Measurements from ENCODE around the gene COLEC11. TPM values are rescaled to one million over a fixed set of nuclear protein-coding genes. Genes with fewer than 3 reads are reported as not detected.

Gene COLEC11
- total and polyA plus RNA-seq, 10 of the 15 experiments (the other 5 are each of a cell fraction or from before 2014, with no cell fraction given): 0.08 to 0.74 (median 0.14) TPM; not detected in 4

- TF ChIP-seq, protein P1, sequence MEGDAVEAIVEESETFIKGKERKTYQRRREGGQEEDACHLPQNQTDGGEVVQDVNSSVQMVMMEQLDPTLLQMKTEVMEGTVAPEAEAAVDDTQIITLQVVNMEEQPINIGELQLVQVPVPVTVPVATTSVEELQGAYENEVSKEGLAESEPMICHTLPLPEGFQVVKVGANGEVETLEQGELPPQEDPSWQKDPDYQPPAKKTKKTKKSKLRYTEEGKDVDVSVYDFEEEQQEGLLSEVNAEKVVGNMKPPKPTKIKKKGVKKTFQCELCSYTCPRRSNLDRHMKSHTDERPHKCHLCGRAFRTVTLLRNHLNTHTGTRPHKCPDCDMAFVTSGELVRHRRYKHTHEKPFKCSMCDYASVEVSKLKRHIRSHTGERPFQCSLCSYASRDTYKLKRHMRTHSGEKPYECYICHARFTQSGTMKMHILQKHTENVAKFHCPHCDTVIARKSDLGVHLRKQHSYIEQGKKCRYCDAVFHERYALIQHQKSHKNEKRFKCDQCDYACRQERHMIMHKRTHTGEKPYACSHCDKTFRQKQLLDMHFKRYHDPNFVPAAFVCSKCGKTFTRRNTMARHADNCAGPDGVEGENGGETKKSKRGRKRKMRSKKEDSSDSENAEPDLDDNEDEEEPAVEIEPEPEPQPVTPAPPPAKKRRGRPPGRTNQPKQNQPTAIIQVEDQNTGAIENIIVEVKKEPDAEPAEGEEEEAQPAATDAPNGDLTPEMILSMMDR (IDR thresholded peaks at IDR 0.05 in 2 of 3, conservative IDR thresholded peaks at IDR 0.05 in 1 of 3; ENCODE audit: control insufficient read depth in 2 of 3, extremely low read depth in 1 of 3, insufficient read depth in 1 of 3, low read depth in 3 of 3, low read length in 3 of 3): no peak
- TF ChIP-seq SMC3 (IDR thresholded peaks at IDR 0.05; ENCODE audit: borderline replicate concordance, low read length) (no peak; the same call in 1 of the 2 replicates), USF2 (IDR thresholded peaks at IDR 0.05; ENCODE audit: borderline replicate concordance, low read depth, low read length) (no peak), TCF3 (IDR thresholded peaks at IDR 0.05; ENCODE audit: borderline replicate concordance, insufficient read depth, low read depth, low read length) (0 out of 2 replicates have a peak, but pooled peaks have one; percentile 4), EP300 (IDR thresholded peaks at IDR 0.05; ENCODE audit: borderline replicate concordance in 1 of 2, control insufficient read depth in 1 of 2, low read depth in 2 of 2, low read length in 2 of 2) (no peak), SMAD5 (IDR thresholded peaks at IDR 0.05; ENCODE audit: low read depth) (no peak; the same call in 1 of the 2 replicates), JUND (IDR thresholded peaks at IDR 0.05; ENCODE audit: low read depth, low read length) (no peak; the same call in 1 of the 2 replicates), IRF4 (IDR thresholded peaks at IDR 0.05; ENCODE audit: low read depth, low read length) (no peak), IKZF1 (conservative IDR thresholded peaks at IDR 0.05) (peak; percentile 92), ZNF207 (IDR thresholded peaks at IDR 0.05; ENCODE audit: borderline replicate concordance) (no peak), HDGF (IDR thresholded peaks at IDR 0.05) (peak; percentile 90; the same call in 1 of the 2 replicates), WRNIP1 (IDR thresholded peaks at IDR 0.05; ENCODE audit: borderline replicate concordance, low read depth, low read length) (no peak), TCF7 (IDR thresholded peaks at IDR 0.05; ENCODE audit: borderline replicate concordance) (no peak), RFX5 (IDR thresholded peaks at IDR 0.05; ENCODE audit: low read depth, low read length) (peak; percentile 40; the same call in 1 of the 2 replicates), SREBF2 (IDR thresholded peaks at IDR 0.05; ENCODE audit: low read length) (no peak)
- TF ChIP-seq, protein P2, sequence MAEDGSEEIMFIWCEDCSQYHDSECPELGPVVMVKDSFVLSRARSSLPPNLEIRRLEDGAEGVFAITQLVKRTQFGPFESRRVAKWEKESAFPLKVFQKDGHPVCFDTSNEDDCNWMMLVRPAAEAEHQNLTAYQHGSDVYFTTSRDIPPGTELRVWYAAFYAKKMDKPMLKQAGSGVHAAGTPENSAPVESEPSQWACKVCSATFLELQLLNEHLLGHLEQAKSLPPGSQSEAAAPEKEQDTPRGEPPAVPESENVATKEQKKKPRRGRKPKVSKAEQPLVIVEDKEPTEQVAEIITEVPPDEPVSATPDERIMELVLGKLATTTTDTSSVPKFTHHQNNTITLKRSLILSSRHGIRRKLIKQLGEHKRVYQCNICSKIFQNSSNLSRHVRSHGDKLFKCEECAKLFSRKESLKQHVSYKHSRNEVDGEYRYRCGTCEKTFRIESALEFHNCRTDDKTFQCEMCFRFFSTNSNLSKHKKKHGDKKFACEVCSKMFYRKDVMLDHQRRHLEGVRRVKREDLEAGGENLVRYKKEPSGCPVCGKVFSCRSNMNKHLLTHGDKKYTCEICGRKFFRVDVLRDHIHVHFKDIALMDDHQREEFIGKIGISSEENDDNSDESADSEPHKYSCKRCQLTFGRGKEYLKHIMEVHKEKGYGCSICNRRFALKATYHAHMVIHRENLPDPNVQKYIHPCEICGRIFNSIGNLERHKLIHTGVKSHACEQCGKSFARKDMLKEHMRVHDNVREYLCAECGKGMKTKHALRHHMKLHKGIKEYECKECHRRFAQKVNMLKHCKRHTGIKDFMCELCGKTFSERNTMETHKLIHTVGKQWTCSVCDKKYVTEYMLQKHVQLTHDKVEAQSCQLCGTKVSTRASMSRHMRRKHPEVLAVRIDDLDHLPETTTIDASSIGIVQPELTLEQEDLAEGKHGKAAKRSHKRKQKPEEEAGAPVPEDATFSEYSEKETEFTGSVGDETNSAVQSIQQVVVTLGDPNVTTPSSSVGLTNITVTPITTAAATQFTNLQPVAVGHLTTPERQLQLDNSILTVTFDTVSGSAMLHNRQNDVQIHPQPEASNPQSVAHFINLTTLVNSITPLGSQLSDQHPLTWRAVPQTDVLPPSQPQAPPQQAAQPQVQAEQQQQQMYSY (CRISPR knock-in tag; IDR thresholded peaks at IDR 0.05): no peak
- TF ChIP-seq, protein P3, sequence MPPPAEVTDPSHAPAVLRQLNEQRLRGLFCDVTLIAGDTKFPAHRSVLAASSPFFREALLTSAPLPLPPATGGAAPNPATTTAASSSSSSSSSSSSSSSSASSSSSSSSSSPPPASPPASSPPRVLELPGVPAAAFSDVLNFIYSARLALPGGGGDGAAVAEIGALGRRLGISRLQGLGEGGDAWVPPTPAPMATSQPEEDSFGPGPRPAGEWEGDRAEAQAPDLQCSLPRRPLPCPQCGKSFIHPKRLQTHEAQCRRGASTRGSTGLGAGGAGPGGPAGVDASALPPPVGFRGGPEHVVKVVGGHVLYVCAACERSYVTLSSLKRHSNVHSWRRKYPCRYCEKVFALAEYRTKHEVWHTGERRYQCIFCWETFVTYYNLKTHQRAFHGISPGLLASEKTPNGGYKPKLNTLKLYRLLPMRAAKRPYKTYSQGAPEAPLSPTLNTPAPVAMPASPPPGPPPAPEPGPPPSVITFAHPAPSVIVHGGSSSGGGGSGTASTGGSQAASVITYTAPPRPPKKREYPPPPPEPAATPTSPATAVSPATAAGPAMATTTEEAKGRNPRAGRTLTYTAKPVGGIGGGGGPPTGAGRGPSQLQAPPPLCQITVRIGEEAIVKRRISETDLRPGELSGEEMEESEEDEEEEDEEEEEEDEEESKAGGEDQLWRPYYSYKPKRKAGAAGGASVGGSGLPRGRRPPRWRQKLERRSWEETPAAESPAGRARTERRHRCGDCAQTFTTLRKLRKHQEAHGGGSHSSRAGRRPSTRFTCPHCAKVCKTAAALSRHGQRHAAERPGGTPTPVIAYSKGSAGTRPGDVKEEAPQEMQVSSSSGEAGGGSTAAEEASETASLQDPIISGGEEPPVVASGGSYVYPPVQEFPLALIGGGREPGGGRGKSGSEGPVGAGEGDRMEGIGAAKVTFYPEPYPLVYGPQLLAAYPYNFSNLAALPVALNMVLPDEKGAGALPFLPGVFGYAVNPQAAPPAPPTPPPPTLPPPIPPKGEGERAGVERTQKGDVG (CRISPR knock-in tag; IDR thresholded peaks at IDR 0.05): no peak
Observed at GRCh38 chr2:3558205-3559014, 36.5 kb upstream of the COLEC11 start, which contains the start of gene RNASEH1 (continued).

All from GM12878 (cell line).